GM12873 (cell line): ENCODE measurements around the gene B4GALT2.

Experiments
- TF ChIP-seq, protein P1 (sequence below): IDR thresholded peaks from 2 replicates; pipeline ENCODE4 v1.5.1; 2012; ENCODE audit warnings: low read depth, mild to moderate bottlenecking, moderate library complexity, low read length, control low read depth; ENCODE audit not compliant: insufficient read depth; ENCODE audit errors: missing control alignments

Gene B4GALT2

DNA sequence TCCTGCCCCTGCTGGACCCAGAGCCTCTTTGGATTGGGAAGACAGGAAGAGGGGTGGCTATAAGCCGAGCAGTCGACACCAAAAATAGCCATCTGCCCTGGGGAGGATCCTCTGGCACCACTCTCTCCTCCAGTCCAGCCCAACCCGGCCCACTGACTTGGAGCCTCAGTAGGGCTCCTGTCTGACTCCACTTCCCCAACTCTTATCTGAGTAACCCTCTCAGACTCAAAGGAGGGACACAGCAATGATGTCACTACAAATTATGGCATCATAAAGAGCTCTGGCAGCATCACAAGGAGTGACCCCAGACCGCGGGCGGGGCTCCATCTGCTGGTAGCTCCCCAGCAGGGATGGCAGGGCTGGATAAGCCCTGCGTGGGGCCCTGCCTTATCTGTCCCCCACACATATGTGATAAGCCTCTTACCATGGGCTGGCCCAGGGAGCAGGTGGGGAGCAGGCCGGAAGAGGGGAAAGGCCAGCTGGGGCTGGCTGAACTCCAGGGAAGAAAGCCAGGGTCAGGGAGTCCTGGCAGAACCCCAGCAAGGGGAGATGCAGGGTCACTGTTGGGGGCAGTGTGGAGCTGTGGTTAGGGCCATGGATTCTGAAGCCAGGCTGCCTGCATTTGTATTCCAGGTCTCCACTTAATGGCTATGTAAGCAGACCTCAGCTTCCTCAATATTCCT, 56.9 kb downstream of the B4GALT2 start:
- TF ChIP-seq, protein P1, sequence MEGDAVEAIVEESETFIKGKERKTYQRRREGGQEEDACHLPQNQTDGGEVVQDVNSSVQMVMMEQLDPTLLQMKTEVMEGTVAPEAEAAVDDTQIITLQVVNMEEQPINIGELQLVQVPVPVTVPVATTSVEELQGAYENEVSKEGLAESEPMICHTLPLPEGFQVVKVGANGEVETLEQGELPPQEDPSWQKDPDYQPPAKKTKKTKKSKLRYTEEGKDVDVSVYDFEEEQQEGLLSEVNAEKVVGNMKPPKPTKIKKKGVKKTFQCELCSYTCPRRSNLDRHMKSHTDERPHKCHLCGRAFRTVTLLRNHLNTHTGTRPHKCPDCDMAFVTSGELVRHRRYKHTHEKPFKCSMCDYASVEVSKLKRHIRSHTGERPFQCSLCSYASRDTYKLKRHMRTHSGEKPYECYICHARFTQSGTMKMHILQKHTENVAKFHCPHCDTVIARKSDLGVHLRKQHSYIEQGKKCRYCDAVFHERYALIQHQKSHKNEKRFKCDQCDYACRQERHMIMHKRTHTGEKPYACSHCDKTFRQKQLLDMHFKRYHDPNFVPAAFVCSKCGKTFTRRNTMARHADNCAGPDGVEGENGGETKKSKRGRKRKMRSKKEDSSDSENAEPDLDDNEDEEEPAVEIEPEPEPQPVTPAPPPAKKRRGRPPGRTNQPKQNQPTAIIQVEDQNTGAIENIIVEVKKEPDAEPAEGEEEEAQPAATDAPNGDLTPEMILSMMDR = peak; percentile 13

- TF ChIP-seq, protein P1 = peak; percentile 86
Measured at GRCh38 chr1:44036409-44037139, 57.6 kb downstream of the B4GALT2 start.

GRCh38 chr1:44037154-44037553, 58.1 kb downstream of the B4GALT2 start:
- TF ChIP-seq, protein P1 = no peak

DNA sequence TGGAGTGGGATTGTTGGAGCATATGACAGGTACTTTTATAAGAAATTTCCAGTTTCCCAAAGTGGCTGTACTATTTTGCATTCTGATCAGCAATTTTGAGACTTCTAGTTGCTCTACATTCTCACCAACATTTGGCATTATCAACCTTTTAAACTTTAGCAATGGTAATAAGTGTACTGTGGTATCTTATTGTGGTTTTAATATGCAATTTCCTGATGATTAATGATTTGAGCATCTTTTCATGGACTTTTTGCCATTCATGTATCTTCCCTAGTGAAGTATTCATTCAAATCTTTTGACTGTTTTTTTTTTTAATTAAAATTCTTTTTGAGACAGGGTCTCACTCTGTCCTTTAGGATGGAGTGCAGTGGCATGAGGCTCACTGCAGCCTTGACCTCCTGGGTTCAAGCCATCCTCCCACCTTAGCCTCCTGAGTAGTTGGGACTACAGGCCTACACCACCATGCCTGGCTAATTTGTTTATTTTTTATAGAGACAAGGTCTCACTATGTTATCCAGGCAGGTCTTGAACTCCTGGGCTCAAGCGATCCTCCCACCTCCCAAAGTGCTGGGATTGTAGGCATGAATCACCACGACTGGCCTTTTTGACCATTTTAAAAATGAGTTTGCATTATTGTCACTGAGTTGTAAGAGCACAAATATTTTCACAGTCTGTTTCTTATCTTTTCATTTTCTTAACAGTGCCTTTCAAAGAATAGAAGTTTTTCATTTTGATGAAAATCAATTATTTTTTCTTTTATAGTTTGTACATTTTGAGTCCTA, 60.1 kb downstream of the B4GALT2 start:
- TF ChIP-seq, protein P1 = no peak

- TF ChIP-seq, protein P1 = no peak
Measured at GRCh38 chr1:44040418-44040817, 61.4 kb downstream of the B4GALT2 start.
